Astrocyte of the hippocampus (primary cell): ENCODE data around the gene PDE4D.

ENCODE experiments used
- DNase-seq: peaks from one replicate; pipeline ENCODE4 v3.0.0; 2011; ENCODE audit warnings: low read depth, low spot score

Gene PDE4D

GRCh38 chr5:59367791-59368394, 525.6 kb downstream of the PDE4D start:
- DNase-seq: peak; percentile 76

- no peak for DNase-seq
Measured at GRCh38 chr5:59366784-59367183, 526.7 kb downstream of the PDE4D start.

GRCh38 chr5:59362438-59362837, 531.1 kb downstream of the PDE4D start:
- DNase-seq: no peak

- DNase-seq: no peak
Measured at GRCh38 chr5:59361454-59361853, 532.1 kb downstream of the PDE4D start.

GRCh38 chr5:59360130-59360555, 533.4 kb downstream of the PDE4D start:
- no peak for DNase-seq

GRCh38 chr5:59358005-59358861, 535.3 kb downstream of the PDE4D start:
- DNase-seq: peak; percentile 14

GRCh38 chr5:59357381-59357977, 536.0 kb downstream of the PDE4D start:
- peak; percentile 41 for DNase-seq

GRCh38 chr5:59356813-59357380, 536.6 kb downstream of the PDE4D start:
- no peak for DNase-seq

GRCh38 chr5:59354811-59355210, 538.7 kb downstream of the PDE4D start:
- no peak for DNase-seq

- no peak for DNase-seq
Measured at GRCh38 chr5:59354274-59354673, 539.3 kb downstream of the PDE4D start.

GRCh38 chr5:59351076-59351794, 542.3 kb downstream of the PDE4D start:
- no peak for DNase-seq

- DNase-seq: no peak
Measured at GRCh38 chr5:59348189-59348588, 545.3 kb downstream of the PDE4D start.

- no peak for DNase-seq
Measured at GRCh38 chr5:59346982-59347381, 546.5 kb downstream of the PDE4D start.

- no peak for DNase-seq
Measured at GRCh38 chr5:59346514-59346913, 547.0 kb downstream of the PDE4D start.

GRCh38 chr5:59342181-59342580, 551.3 kb downstream of the PDE4D start:
- DNase-seq: no peak

- DNase-seq: no peak
Measured at GRCh38 chr5:59341760-59342159, 551.8 kb downstream of the PDE4D start.

- DNase-seq: no peak
Measured at GRCh38 chr5:59341155-59341554, 552.4 kb downstream of the PDE4D start.

GRCh38 chr5:59340637-59341036, 552.9 kb downstream of the PDE4D start:
- DNase-seq: no peak

GRCh38 chr5:59337240-59337639, 556.3 kb downstream of the PDE4D start:
- no peak for DNase-seq

GRCh38 chr5:59335544-59335943, 558.0 kb downstream of the PDE4D start:
- DNase-seq: no peak

GRCh38 chr5:59333416-59333815, 560.1 kb downstream of the PDE4D start:
- no peak for DNase-seq
